Measurements from ENCODE around the gene PC.

PC gene

DNA sequence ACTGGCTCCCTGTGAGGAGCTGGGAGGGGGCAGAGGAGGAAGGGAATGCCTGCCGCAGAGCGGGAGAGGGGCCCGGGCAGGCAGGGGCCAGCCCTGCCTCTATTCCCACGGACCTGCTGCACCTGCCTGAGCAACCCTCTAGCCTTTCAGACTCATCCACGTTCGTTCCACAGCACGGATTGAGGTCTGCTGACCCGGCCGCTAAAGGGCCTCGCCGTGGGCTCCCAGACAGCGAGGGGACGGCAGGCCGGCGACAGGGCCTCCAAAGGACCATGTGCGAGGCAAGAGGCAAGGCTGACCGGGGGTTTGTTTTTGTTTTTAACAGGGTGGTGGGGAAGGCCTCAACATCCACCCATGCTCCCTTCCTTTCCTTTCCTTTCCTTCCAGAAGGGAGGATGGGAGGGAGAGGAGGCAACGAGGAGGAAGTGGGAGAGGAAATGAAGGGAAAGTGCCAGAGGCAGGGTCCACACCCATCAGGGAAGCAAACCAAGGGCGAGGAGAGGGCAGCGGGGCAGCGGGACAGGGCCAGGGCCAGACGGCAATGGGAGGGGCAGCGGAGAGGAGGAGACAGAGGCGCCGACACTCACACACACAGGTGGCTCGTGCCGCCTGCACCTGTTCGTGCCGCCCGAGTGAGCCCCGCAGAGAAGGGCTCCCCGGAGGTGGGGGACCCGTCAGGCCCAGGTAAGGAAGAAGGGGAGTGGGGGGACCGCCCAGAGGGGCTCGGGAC is 93.8 kb downstream of the PC start:
- Histone ChIP-seq H3K27ac (no peak overlapping the region), H3K4me3 (no peak overlapping the region), H3K36me3 (peaks cover 0 to 68% (median 0%) of the 10 kb centered on the region in 3 donors), H3K27me3 (no peaks in the 10 kb centered on the region), H3K4me1 (no peaks in the 10 kb centered on the region), H3K9me3 (no peaks in the 10 kb centered on the region)
- no peak for DNase-seq
- intact Hi-C loops (cut with DNase I; ENCODE audit: low total_unique reads): no loop called here
- TF ChIP-seq, protein P1, sequence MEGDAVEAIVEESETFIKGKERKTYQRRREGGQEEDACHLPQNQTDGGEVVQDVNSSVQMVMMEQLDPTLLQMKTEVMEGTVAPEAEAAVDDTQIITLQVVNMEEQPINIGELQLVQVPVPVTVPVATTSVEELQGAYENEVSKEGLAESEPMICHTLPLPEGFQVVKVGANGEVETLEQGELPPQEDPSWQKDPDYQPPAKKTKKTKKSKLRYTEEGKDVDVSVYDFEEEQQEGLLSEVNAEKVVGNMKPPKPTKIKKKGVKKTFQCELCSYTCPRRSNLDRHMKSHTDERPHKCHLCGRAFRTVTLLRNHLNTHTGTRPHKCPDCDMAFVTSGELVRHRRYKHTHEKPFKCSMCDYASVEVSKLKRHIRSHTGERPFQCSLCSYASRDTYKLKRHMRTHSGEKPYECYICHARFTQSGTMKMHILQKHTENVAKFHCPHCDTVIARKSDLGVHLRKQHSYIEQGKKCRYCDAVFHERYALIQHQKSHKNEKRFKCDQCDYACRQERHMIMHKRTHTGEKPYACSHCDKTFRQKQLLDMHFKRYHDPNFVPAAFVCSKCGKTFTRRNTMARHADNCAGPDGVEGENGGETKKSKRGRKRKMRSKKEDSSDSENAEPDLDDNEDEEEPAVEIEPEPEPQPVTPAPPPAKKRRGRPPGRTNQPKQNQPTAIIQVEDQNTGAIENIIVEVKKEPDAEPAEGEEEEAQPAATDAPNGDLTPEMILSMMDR (IDR thresholded peaks at IDR 0.05): no peak

DNA sequence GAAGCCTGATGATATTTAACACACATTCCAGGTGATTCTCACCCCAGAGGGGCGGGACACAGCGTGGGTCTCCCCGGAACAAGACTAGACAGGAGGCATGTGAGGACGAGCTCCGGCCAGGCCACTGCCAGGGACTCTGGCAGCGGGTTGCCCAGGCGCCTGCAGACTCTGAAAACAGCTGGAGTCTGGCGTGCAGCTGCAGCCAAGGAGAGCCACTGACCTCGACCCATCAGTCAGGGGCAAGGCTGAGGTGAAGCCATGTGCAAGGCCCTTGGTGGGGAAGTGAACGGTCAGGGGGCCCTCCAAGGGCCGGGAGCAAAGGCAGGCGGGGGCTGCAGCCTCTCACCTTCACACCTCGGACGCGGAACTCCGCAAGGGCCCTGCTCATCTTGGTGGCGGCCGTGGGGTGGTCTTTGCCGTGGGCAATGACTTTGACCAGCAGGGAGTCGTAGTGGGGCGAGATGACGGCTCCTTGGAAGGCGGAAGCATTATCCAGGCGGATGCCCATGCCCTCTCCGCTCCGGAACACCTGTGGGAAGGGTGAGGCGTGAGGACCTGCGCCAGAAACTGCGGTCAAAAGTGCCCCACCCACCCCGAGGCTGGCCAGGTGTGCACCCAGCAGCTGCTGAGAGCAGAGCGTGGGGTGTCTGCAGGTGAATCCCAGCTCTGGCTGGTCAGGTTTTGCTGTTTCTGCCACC is 94.6 kb downstream of the PC start:
- Histone ChIP-seq H3K36me3 (peaks cover 0 to 69% (median 0%) of the 10 kb centered on the region in 3 donors), H3K27ac (no peak overlapping the region), H3K4me3 (no peak overlapping the region), H3K4me1 (no peaks in the 10 kb centered on the region), H3K9me3 (no peaks in the 10 kb centered on the region), H3K27me3 (no peaks in the 10 kb centered on the region)
- intact Hi-C loops (cut with DNase I; ENCODE audit: low total_unique reads): no loop called here
- TF ChIP-seq, protein P1 (IDR thresholded peaks at IDR 0.05): no peak
- no peak for DNase-seq

DNA sequence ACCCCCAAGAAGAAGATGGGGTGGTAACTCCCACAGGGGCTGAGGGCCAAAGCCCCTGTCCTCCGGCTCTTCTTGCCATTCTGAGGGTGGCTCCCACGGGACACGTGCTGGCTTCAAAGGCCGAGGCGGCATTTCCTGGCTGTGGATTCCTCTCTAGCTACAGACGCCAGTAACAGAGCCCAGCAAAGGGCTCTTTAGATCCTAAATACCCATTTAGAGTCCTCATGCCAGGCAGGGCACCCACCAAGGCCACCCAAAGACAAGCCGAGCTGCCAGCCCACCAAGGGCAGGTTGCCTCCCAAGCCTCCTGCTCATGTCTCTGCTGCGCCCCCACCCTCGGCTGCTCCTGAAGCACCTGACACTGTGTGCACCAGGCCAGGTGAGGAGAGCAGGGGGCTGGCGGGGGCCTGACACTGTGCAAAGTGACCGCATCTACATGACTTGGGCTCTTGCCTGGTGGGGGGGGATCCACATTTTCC is 95.6 kb downstream of the PC start:
- Histone ChIP-seq H3K9me3 (no peaks in the 10 kb centered on the region), H3K4me3 (no peak overlapping the region), H3K36me3 (peaks cover 0 to 75% (median 0%) of the 10 kb centered on the region in 3 donors), H3K4me1 (no peaks in the 10 kb centered on the region), H3K27me3 (no peaks in the 10 kb centered on the region), H3K27ac (no peak overlapping the region)
- DNase-seq: no peak
- intact Hi-C loops (cut with DNase I; ENCODE audit: low total_unique reads): no loop called here
- TF ChIP-seq, protein P1 (IDR thresholded peaks at IDR 0.05): no peak

DNA sequence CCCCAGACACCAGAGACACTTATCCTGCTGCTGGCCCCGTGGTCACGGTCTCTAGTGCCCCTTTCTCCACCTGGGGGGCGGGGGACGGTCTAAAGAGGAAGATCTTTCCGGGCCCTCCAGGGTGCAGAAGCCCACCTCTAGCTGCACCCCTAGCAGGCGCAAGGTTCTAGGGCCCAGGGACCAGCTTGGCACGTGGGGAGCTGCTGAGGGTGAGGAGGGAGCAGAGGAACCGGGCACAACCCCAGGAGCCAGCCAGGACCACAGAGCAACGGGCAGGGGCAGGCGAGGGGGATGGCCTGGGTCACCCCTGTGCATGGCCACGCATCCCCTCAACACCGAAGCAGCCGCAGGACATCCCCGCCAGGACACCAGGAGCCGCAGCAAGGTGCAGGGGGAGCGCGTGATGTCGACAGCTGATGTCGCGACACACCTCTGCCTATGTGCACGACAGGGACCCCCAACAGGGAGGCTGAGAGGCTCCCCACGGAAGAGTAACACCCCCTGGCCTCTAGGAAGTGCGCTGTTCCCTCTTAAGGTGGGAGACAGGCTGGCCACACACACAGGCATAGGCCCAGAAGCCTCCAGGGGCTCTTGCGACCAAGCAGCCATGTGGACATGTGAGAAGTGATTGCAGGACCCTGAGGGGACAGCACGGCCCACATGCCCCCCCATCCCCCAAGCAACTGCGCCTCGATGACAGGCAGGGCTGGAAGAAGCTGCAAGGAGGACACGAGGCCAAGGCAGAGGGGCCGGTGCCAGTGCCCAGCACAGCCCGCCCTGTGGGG is 96.2 kb downstream of the PC start:
- intact Hi-C loops (cut with DNase I; ENCODE audit: low total_unique reads): no loop called here
- Histone ChIP-seq H3K27ac (no peak overlapping the region), H3K4me3 (no peak overlapping the region), H3K27me3 (no peaks in the 10 kb centered on the region), H3K4me1 (peaks cover 0 to 5% (median 0%) of the 10 kb centered on the region in 4 donors), H3K9me3 (no peaks in the 10 kb centered on the region), H3K36me3 (peaks cover 0 to 70% (median 0%) of the 10 kb centered on the region in 3 donors)
- no peak for DNase-seq
- TF ChIP-seq, protein P1 (IDR thresholded peaks at IDR 0.05): no peak

DNA sequence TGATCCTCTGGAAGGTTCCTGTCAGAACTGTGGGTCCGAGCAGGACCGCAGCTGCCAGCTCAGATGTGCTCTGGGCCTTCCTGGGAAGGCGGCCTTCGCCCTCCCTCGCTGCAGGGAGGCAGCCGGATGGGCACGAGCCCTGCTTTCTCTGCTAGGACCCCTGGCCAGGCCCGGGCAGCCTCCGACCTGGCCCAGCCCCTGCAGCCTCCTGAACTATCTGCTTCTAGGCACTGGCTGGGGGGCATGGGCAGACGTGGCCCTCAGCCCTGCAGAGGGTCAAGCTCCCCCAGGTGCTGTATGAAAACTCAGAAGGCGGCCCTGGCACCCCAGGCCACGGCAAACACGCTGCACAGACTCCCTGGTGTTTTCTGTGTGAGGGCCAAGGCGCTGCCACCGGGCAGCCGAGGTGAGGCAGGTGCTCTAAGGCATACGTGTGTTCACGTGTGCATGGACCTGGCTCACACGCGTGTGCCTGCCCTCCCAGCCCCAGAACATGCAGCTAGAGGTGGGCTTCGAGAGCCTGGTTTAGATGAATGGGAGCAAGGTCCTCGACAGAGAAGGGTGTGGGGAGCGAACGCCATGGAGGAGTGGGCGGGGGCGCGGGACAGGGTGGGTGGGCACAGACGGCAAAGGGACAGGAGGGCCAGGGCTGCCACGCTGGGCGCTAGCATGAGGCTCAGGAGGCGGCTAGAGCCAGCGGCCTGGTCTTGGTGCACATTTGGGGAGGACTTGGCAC is 97.0 kb downstream of the PC start:
- intact Hi-C loops (cut with DNase I; ENCODE audit: low total_unique reads): no loop called here
- Histone ChIP-seq H3K9me3 (no peaks in the 10 kb centered on the region), H3K27me3 (no peaks in the 10 kb centered on the region), H3K36me3 (peaks cover 0 to 64% (median 0%) of the 10 kb centered on the region in 3 donors), H3K4me3 (no peak overlapping the region), H3K4me1 (peaks cover 0 to 5% (median 0%) of the 10 kb centered on the region in 4 donors), H3K27ac (no peak overlapping the region)
- TF ChIP-seq, protein P1 (IDR thresholded peaks at IDR 0.05): no peak
- no peak for DNase-seq

Measured in tibial artery (tissue), 4 donors.